ENCODE measurements around the gene SLC34A3. TPM values are rescaled to one million over a fixed set of nuclear protein-coding genes. Genes with fewer than 3 reads are reported as not detected.
"Not testable (repeated sequence)": the region's sequence is repeated elsewhere in the genome, so short reads cannot be mapped to it uniquely, and the experiment has no call there.

Gene SLC34A3
- total RNA-seq, 1 experiment from 2014 or later: 0.13 TPM

- no peak for DNase-seq (ENCODE audit: low spot score)
- POLR2A ChIA-PET: interaction anchor here (0.9 kb wide), 1 partner anchor 65 kb away, joined by 3 read pairs; the partner anchor contains the start of gene NRARP
- ATAC-seq: no peak
- no peaks in the 10 kb centered on the region for H3K9me3 Mint-ChIP-seq
- TF ChIP-seq ZSCAN18 (CRISPR knock-in tag; IDR thresholded peaks at IDR 0.05): no peak
- TF ChIP-seq ZNF512 (CRISPR knock-in tag; IDR thresholded peaks at IDR 0.05; ENCODE audit: borderline replicate concordance): no peak
- TF ChIP-seq KAT7 (CRISPR knock-in tag; IDR thresholded peaks at IDR 0.05; ENCODE audit: borderline replicate concordance): no peak
- CTCF ChIA-PET: interaction anchor here (0.6 to 4.6 kb wide), 90 partner anchors 10 to 633 kb away, joined by 3 to 143 read pairs (median 6); partner anchors contain the start of genes CYSRT1, ENTPD2, ENTPD8 and EXD3
- H3K36me3 Mint-ChIP-seq: peaks cover under 1% of the 10 kb centered on the region
- no peak overlapping the region for H3K27ac Mint-ChIP-seq
- peaks cover 18% of the 10 kb centered on the region for H3K4me1 Mint-ChIP-seq
- H3K27me3 Mint-ChIP-seq (ENCODE audit: low read depth): no peaks in the 10 kb centered on the region
- H3K4me3 Mint-ChIP-seq: no peak overlapping the region
These were observed 6.3 kb downstream of the SLC34A3 start for GRCh38 chr9:137236936-137237421.

GRCh38 chr9:137237759-137238726 lies 7.3 kb downstream of the SLC34A3 start:
- Mint-ChIP-seq H3K4me1 (peaks cover 29% of the 10 kb centered on the region), H3K27ac (no peak overlapping the region), H3K36me3 (peaks cover 11% of the 10 kb centered on the region), H3K4me3 (no peak overlapping the region), H3K9me3 (no peaks in the 10 kb centered on the region), H3K27me3 (ENCODE audit: low read depth) (no peaks in the 10 kb centered on the region)
- CTCF ChIA-PET: interaction anchor here (0.6 to 4.6 kb wide), 21 partner anchors 9 to 290 kb away, joined by 3 to 143 read pairs (median 10); partner anchors contain the start of genes CYSRT1, LRRC26, MAN1B1 and NELFB
- POLR2A ChIA-PET: interaction anchor here (0.6 kb wide), 1 partner anchor 153 kb away, joined by 3 read pairs; no protein-coding TSS in a partner anchor
- DNase-seq (ENCODE audit: low spot score) (no peak), ATAC-seq (no peak)
- TF ChIP-seq CREB1 (CRISPR knock-in tag; IDR thresholded peaks at IDR 0.05) (no peak), NFYB (CRISPR knock-in tag; conservative IDR thresholded peaks at IDR 0.05; ENCODE audit: low read depth) (no peak), USF2 (CRISPR knock-in tag; IDR thresholded peaks at IDR 0.05) (no peak), ELF4 (CRISPR knock-in tag; IDR thresholded peaks at IDR 0.05; ENCODE audit: low read depth) (no peak), KAT7 (CRISPR knock-in tag; IDR thresholded peaks at IDR 0.05; ENCODE audit: borderline replicate concordance) (no peak), CTCF (IDR thresholded peaks at IDR 0.05) (no peak), ATF3 (CRISPR knock-in tag; conservative IDR thresholded peaks at IDR 0.05) (no peak), FOXP1 (CRISPR knock-in tag; IDR thresholded peaks at IDR 0.05; ENCODE audit: borderline replicate concordance) (no peak), SMAD3 (CRISPR knock-in tag; IDR thresholded peaks at IDR 0.05; ENCODE audit: borderline replicate concordance) (no peak), MXD4 (CRISPR knock-in tag; IDR thresholded peaks at IDR 0.05; ENCODE audit: borderline replicate concordance) (no peak), GTF2I (CRISPR knock-in tag; conservative IDR thresholded peaks at IDR 0.05) (no peak), FOXK1 (CRISPR knock-in tag; IDR thresholded peaks at IDR 0.05) (no peak), SMAD4 (CRISPR knock-in tag; IDR thresholded peaks at IDR 0.05) (no peak), ATF6 (CRISPR knock-in tag; IDR thresholded peaks at IDR 0.05) (no peak), FOXJ3 (CRISPR knock-in tag; IDR thresholded peaks at IDR 0.05; ENCODE audit: borderline replicate concordance) (no peak), ATF2 (CRISPR knock-in tag; IDR thresholded peaks at IDR 0.05; ENCODE audit: borderline replicate concordance, low read depth) (no peak)

GRCh38 chr9:137239541-137240200 lies 9.0 kb downstream of the SLC34A3 start:
- H3K27me3 Mint-ChIP-seq (ENCODE audit: low read depth): not testable (repeated sequence)

More at GRCh38 chr9:137239541-137240200, 9.0 kb downstream of the SLC34A3 start:
- peak overlapping the region; percentile 73 for H3K4me3 Mint-ChIP-seq
- ChIA-PET POLR2A (interaction anchor here (1.1 to 1.8 kb wide), 8 partner anchors 12 to 110 kb away, joined by 3 to 30 read pairs (median 7); partner anchors contain the start of genes NELFB, NRARP, RNF224 and STPG3), CTCF (interaction anchor here (0.7 to 2.4 kb wide), 17 partner anchors 12 to 204 kb away, joined by 3 to 14 read pairs (median 4); partner anchors contain the start of genes EXD3, MAN1B1, NOXA1 and RNF224)
- H3K27ac Mint-ChIP-seq; DNase-seq (ENCODE audit: low spot score); H3K9me3 Mint-ChIP-seq; ATAC-seq: not testable (repeated sequence)
- H3K4me1 Mint-ChIP-seq: peaks cover 44% of the 10 kb centered on the region
- H3K36me3 Mint-ChIP-seq: peaks cover 20% of the 10 kb centered on the region

All from WTC11 (cell line).